ENCODE measurements around the gene TMPRSS7. TPM values are rescaled to one million over a fixed set of nuclear protein-coding genes. Genes with fewer than 3 reads are reported as not detected.

The TMPRSS7 gene
- total RNA-seq, 1 donor from 2014 or later: not detected

- TF ChIP-seq CTCF (IDR thresholded peaks at IDR 0.05): no peak
- Histone ChIP-seq H3K4me3 (no peak overlapping the region), H3K27ac (no peak overlapping the region), H3K36me3 (no peaks in the 10 kb centered on the region), H3K27me3 (no peaks in the 10 kb centered on the region), H3K4me1 (peaks cover 0 to 3% of the 10 kb centered on the region in 2 donors), H3K9me3 (no peaks in the 10 kb centered on the region)
- intact Hi-C loops (cut with DNase I): no loop called here
- no peak for DNase-seq (ENCODE audit: low spot score in 2 of 2)
These were observed 39.5 kb downstream of the TMPRSS7 start for GRCh38 chr3:112074006-112074405.

- no peaks in the 10 kb centered on the region for H3K36me3 ChIP-seq
- no peak overlapping the region for H3K4me3 ChIP-seq
- DNase-seq (ENCODE audit: low spot score in 2 of 2): no peak
- no peak overlapping the region for H3K27ac ChIP-seq
- H3K4me1 ChIP-seq: peaks cover 0 to 3% of the 10 kb centered on the region in 2 donors
- no peaks in the 10 kb centered on the region for H3K27me3 ChIP-seq
- intact Hi-C loops (cut with DNase I): no loop called here
- no peaks in the 10 kb centered on the region for H3K9me3 ChIP-seq
- TF ChIP-seq CTCF (IDR thresholded peaks at IDR 0.05): no peak
These were observed 40.3 kb downstream of the TMPRSS7 start for GRCh38 chr3:112074616-112075497.

- Histone ChIP-seq H3K9me3 (no peaks in the 10 kb centered on the region), H3K4me1 (peaks cover 0 to 3% of the 10 kb centered on the region in 2 donors), H3K4me3 (no peak overlapping the region), H3K36me3 (no peaks in the 10 kb centered on the region), H3K27me3 (no peaks in the 10 kb centered on the region), H3K27ac (no peak overlapping the region)
- intact Hi-C loops (cut with DNase I): no loop called here
- DNase-seq (ENCODE audit: low spot score in 2 of 2): no peak
- TF ChIP-seq CTCF (IDR thresholded peaks at IDR 0.05): no peak
These were observed 43.9 kb downstream of the TMPRSS7 start for GRCh38 chr3:112078125-112079083.

GRCh38 chr3:112083239-112083638 lies 48.7 kb downstream of the TMPRSS7 start:
- Histone ChIP-seq H3K36me3 (no peaks in the 10 kb centered on the region), H3K27ac (no peak overlapping the region)

More at GRCh38 chr3:112083239-112083638, 48.7 kb downstream of the TMPRSS7 start:
- no peak overlapping the region for H3K4me3 ChIP-seq
- peaks cover 0 to 13% of the 10 kb centered on the region in 2 donors for H3K4me1 ChIP-seq
- intact Hi-C loops (cut with DNase I): loop anchor here (10.0 kb wide), 1 partner anchor 218 kb away; no protein-coding TSS in a partner anchor
- H3K9me3 ChIP-seq: no peaks in the 10 kb centered on the region
- H3K27me3 ChIP-seq: no peaks in the 10 kb centered on the region
- no peak for DNase-seq (ENCODE audit: low spot score in 2 of 2)
- no peak for TF ChIP-seq CTCF (IDR thresholded peaks at IDR 0.05)

All from ascending aorta (tissue), 2 donors.